H1 (cell line): ENCODE results near the gene A4GALT. TPM values are rescaled to one million over a fixed set of nuclear protein-coding genes. Genes with fewer than 3 reads are reported as not detected.
A peak's percentile ranks its signal among the peaks of the same experiment; 100 is the strongest.

Experiments used
- CTCF ChIA-PET: fragments of 300-600 bp; sonication (Branson Sonifier 250); formaldehyde crosslinking; loops from one replicate; lab custom pipeline; 2021; ENCODE audit not compliant: partially characterized antibody; lab: Charles Lee
- POLR2A ChIA-PET: fragments of 300-600 bp; sonication (Branson Sonifier 250); formaldehyde crosslinking; loops from one replicate; lab custom pipeline; 2021; ENCODE audit warnings: inconsistent platforms; ENCODE audit not compliant: partially characterized antibody; lab: Charles Lee
- DNase-seq, 2 experiments: peaks; one replicate each; pipeline versions ENCODE4 v3.0.0 to v3.0.0-alpha.2; 2010 to 2022; ENCODE audit warnings: low spot score in 2 of 2, low read depth in 1 of 2, mixed read lengths in 1 of 2
- FAIRE-seq: peaks from 2 replicates; lab custom pipeline; 2011; peaks lifted over from hg19 to GRCh38; lab: Jason Lieb, UNC
- H2AFZ ChIP-seq: 2 replicates; pipeline ENCODE4 v1.8.1; 2012; ENCODE audit warnings: low read length, inconsistent platforms
- H2AK5ac ChIP-seq: 2 replicates; pipeline ENCODE4 v1.6.1; 2013; ENCODE audit warnings: low read depth, low read length
- H2BK120ac ChIP-seq: replicated peaks from 2 replicates; pipeline ENCODE3; 2013; ENCODE audit warnings: low read depth, low read length, inconsistent platforms
- H2BK12ac ChIP-seq: 2 replicates; pipeline ENCODE4 v1.6.1; 2013; ENCODE audit warnings: low read depth, low read length
- H2BK15ac ChIP-seq: 2 replicates; pipeline ENCODE4 v1.6.1; 2013; ENCODE audit warnings: low read length
- H2BK20ac ChIP-seq: 2 replicates; pipeline ENCODE4 v1.6.1; 2013; ENCODE audit warnings: low read length
- H2BK5ac ChIP-seq: 2 replicates; pipeline ENCODE4 v1.6.1; 2013; ENCODE audit warnings: low read depth, low read length
- H3K14ac ChIP-seq: 2 replicates; pipeline ENCODE4 v1.6.1; 2013; ENCODE audit warnings: inconsistent platforms; ENCODE audit not compliant: insufficient read length
- H3K18ac ChIP-seq: 2 replicates; pipeline ENCODE4 v1.6.1; 2013; ENCODE audit warnings: low read length; ENCODE audit errors: extremely low read depth
- H3K23ac ChIP-seq: 2 replicates; pipeline ENCODE4 v1.6.1; 2013; ENCODE audit warnings: inconsistent platforms; ENCODE audit not compliant: insufficient read length
- H3K23me2 ChIP-seq: 2 replicates; pipeline ENCODE4 v1.6.1; 2013; ENCODE audit warnings: low read depth, low read length
- H3K27ac ChIP-seq: 2 replicates; pipeline ENCODE4 v1.6.1; 2011; ENCODE audit warnings: low read depth, low read length, inconsistent platforms
- H3K27me3 ChIP-seq, 4 experiments: replicated peaks in 1 of 4; 1 replicate in 1 of 4; 2 replicates in 3 of 4; pipeline versions ENCODE4 v1.6.1 to v1.8.1; 2011 to 2013; ENCODE audit warnings: low read length in 3 of 4, mild to moderate bottlenecking in 3 of 4, inconsistent platforms in 2 of 4, mixed read lengths in 2 of 4, moderate library complexity in 1 of 4; ENCODE audit not compliant: control insufficient read depth in 3 of 4, insufficient read depth in 3 of 4; ENCODE audit errors: extremely low read depth in 1 of 4
- H3K36me3 ChIP-seq, 4 experiments: 2 replicates each; pipeline versions ENCODE4 v1.6.1 to v1.8.1; 2011 to 2013; ENCODE audit warnings: mild to moderate bottlenecking in 4 of 4, low read length in 3 of 4, moderate library complexity in 2 of 4, control low read depth in 1 of 4, inconsistent platforms in 1 of 4; ENCODE audit not compliant: insufficient read depth in 4 of 4, control insufficient read depth in 2 of 4
- H3K4ac ChIP-seq: replicated peaks from 2 replicates; pipeline ENCODE3; 2013; ENCODE audit warnings: low read length, low read depth, mixed read lengths, inconsistent platforms; ENCODE audit not compliant: insufficient read length
- H3K4me1 ChIP-seq, 4 experiments: replicated peaks in 1 of 4; 1 replicate in 1 of 4; 2 replicates in 3 of 4; pipeline versions ENCODE4 v1.6.1 to v1.8.1; 2011 to 2013; ENCODE audit warnings: low read length in 3 of 4, inconsistent platforms in 2 of 4, mixed read lengths in 1 of 4; ENCODE audit not compliant: insufficient read depth in 4 of 4, control insufficient read depth in 3 of 4
- H3K4me2 ChIP-seq, 2 experiments: 2 replicates each; pipeline versions ENCODE4 v1.6.1 to v1.8.1; 2011 to 2013; ENCODE audit warnings: low read depth in 2 of 2, low read length in 2 of 2, control low read depth in 1 of 2, inconsistent platforms in 1 of 2, mild to moderate bottlenecking in 1 of 2; ENCODE audit not compliant: insufficient read depth in 1 of 2
- H3K4me3 ChIP-seq, 4 experiments: fragments of 200-600, 300-600 bp in 1 of 4; sonication (generic), shearing (Covaris generic), sonication (Bioruptor Twin) in 1 of 4; 2 replicates each; pipeline versions ENCODE4 v1.5.1 to v1.8.1; 2011 to 2016; ENCODE audit warnings: low read length in 4 of 4, low read depth in 3 of 4, control low read depth in 2 of 4, inconsistent platforms in 2 of 4, mild to moderate bottlenecking in 2 of 4, mixed read lengths in 1 of 4, moderate library complexity in 1 of 4; ENCODE audit not compliant: insufficient read depth in 2 of 4; ENCODE audit errors: extremely low read depth in 1 of 4
- H3K56ac ChIP-seq: replicated peaks from 2 replicates; pipeline ENCODE3; 2013; ENCODE audit warnings: low read depth, mild to moderate bottlenecking, mixed read lengths, low read length, inconsistent platforms; ENCODE audit not compliant: insufficient read length
- H3K79me1 ChIP-seq: 2 replicates; pipeline ENCODE4 v1.6.1; 2013; ENCODE audit warnings: low read depth, low read length, control low read depth
- H3K79me2 ChIP-seq, 2 experiments: 2 replicates each; pipeline versions ENCODE4 v1.6.1 to v1.8.1; 2012 to 2013; ENCODE audit warnings: low read length in 2 of 2, mild to moderate bottlenecking in 2 of 2, inconsistent platforms in 1 of 2; ENCODE audit not compliant: insufficient read depth in 2 of 2, control insufficient read depth in 1 of 2
- H3K9ac ChIP-seq, 4 experiments: replicated peaks in 1 of 4; 1 replicate in 1 of 4; 2 replicates in 3 of 4; pipeline versions ENCODE4 v1.6.1 to v1.8.1; 2011 to 2013; ENCODE audit warnings: low read depth in 3 of 4, low read length in 3 of 4, control low read depth in 2 of 4, mild to moderate bottlenecking in 2 of 4, moderate library complexity in 2 of 4, inconsistent platforms in 1 of 4; ENCODE audit errors: extremely low read depth in 1 of 4
- H3K9me3 ChIP-seq, 2 experiments: 2 replicates each; pipeline versions ENCODE4 v1.6.1 to v1.8.1; 2012 to 2013; ENCODE audit warnings: mild to moderate bottlenecking in 2 of 2, moderate library complexity in 2 of 2, control low read depth in 1 of 2, inconsistent platforms in 1 of 2, low read depth in 1 of 2, low read length in 1 of 2, mixed read lengths in 1 of 2; ENCODE audit not compliant: insufficient read depth in 2 of 2
- H4K20me1 ChIP-seq, 2 experiments: replicated peaks in 1 of 2; 2 replicates each; pipeline versions ENCODE3 to v1.8.1; 2011 to 2013; ENCODE audit warnings: inconsistent platforms in 2 of 2, low read length in 2 of 2, mild to moderate bottlenecking in 1 of 2; ENCODE audit not compliant: insufficient read depth in 2 of 2, control insufficient read depth in 1 of 2
- H4K5ac ChIP-seq: 2 replicates; pipeline ENCODE4 v1.6.1; 2013; ENCODE audit warnings: low read length, low read depth, mixed read lengths, inconsistent platforms; ENCODE audit not compliant: insufficient read length
- H4K8ac ChIP-seq: 2 replicates; pipeline ENCODE4 v1.8.0; 2013; ENCODE audit warnings: mild to moderate bottlenecking, moderate library complexity, low read length, inconsistent platforms; ENCODE audit not compliant: insufficient read depth; ENCODE audit errors: extremely low read depth
- H4K91ac ChIP-seq: replicated peaks from 2 replicates; pipeline ENCODE3; 2013; ENCODE audit warnings: low read length, mixed read lengths, inconsistent platforms; ENCODE audit not compliant: insufficient read length
- CEBPB ChIP-seq: IDR thresholded peaks from 2 replicates; pipeline ENCODE4 v1.6.1; 2012; ENCODE audit warnings: low read depth, low read length
- EP300 ChIP-seq, 2 experiments: IDR thresholded peaks; 1 replicate in 1 of 2; 2 replicates in 1 of 2; pipeline ENCODE4 v1.6.1; 2011 to 2012; ENCODE audit warnings: low read depth in 2 of 2, low read length in 2 of 2, mild to moderate bottlenecking in 2 of 2, borderline replicate concordance in 1 of 2, inconsistent platforms in 1 of 2, moderate library complexity in 1 of 2
- FOSL1 ChIP-seq: IDR thresholded peaks from 2 replicates; pipeline ENCODE4 v1.6.1; 2011; ENCODE audit warnings: mild to moderate bottlenecking, low read depth, low read length, moderate library complexity; ENCODE audit not compliant: insufficient read depth
- GTF2F1 ChIP-seq: IDR thresholded peaks from 2 replicates; pipeline ENCODE4 v1.6.1; 2012; ENCODE audit warnings: low read depth, low read length, improper control_type of control experiment, borderline replicate concordance
- RFX5 ChIP-seq: IDR thresholded peaks from 2 replicates; pipeline ENCODE4 v1.6.1; 2011; ENCODE audit warnings: low read depth, low read length, improper control_type of control experiment, borderline replicate concordance
- SRF ChIP-seq: IDR thresholded peaks from 2 replicates; pipeline ENCODE4 v1.6.1; 2011; ENCODE audit warnings: mild to moderate bottlenecking, low read depth, low read length, moderate library complexity
- YY1 ChIP-seq: IDR thresholded peaks from 2 replicates; pipeline ENCODE4 v1.6.1; 2011; ENCODE audit warnings: low read depth, mild to moderate bottlenecking, low read length
- WGBS, 2 experiments: shearing (Covaris generic) in 1 of 2; methylation state at CpG; one replicate each; pipeline versions ENCODE4 v1.1.6 to v1.1.7; 2013 to 2015; ENCODE audit warnings: low lambda C conversion rate in 2 of 2, mixed read lengths in 2 of 2, inconsistent platforms in 1 of 2, low coverage in 1 of 2, missing lambda C conversion rate in 1 of 2; ENCODE audit not compliant: insufficient replicate concordance in 2 of 2, insufficient coverage in 1 of 2, insufficient read length in 1 of 2; ENCODE audit errors: extremely low coverage in 1 of 2, missing lambda C conversion rate in 1 of 2; 5-methylcytosine and 5-hydroxymethylcytosine counted together
- polyA plus RNA-seq, 7 experiments: library from polyadenylated mRNA; depleted of rRNA in 3 of 7; stranded (reverse) in 5 of 7; unstranded in 2 of 7; fragments of >200 nt in 5 of 7; fragments of 200-250 nt in 2 of 7; gene quantifications; 1 replicate in 5 of 7; 2 replicates in 1 of 7; 4 replicates in 1 of 7; pipeline versions ENCODE4 v1.2.1 to v1.2.3, GENCODE V29; 2011 to 2013; ENCODE audit warnings: missing spikeins in 2 of 7, mixed read lengths in 2 of 7
- total RNA-seq: library from RNA; stranded (reverse); fragmentation: NEBNext Ultra II Directional; extraction: Animal tissue kit (Norgen Biotek cat#: 25700); gene quantifications from 2 replicates; pipeline ENCODE4 v1.2.1, GENCODE V29; 2021
- TF ChIP-seq, protein P1 (sequence below): IDR thresholded peaks from 2 replicates; pipeline ENCODE4 v1.6.1; 2012; ENCODE audit warnings: inconsistent platforms
- TF ChIP-seq, protein P2 (sequence below): IDR thresholded peaks from 2 replicates; pipeline ENCODE4 v1.6.1; 2012; ENCODE audit warnings: inconsistent platforms
- TF ChIP-seq, protein P3 (sequence below): IDR thresholded peaks from 2 replicates; pipeline ENCODE4 v1.6.1; 2011; ENCODE audit warnings: low read length, improper control_type of control experiment

A4GALT gene
- total and polyA plus RNA-seq, 2 of the 8 experiments (the other 6 are each of a cell fraction or from before 2014, with no cell fraction given), result 7.2 to 13.8 TPM

DNA sequence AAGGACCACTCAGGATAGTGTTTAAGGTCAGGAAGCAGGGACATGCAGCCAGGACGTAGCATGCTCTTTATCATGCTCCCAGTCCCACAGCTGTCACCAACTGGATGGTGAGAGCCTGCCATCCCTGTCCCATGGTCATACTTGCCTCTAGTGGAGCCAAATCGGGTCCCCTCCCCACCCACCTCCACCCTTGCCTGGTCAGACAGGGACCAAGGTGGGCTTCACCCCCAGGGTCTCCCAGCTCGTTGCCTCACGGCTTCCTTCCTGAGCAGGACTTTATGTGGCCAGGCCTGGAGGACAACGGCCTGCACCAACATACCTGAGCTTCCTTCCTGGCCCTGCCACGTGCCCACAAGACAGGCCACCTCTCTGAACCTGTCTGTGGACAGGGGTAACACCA lies 19.8 kb downstream of the A4GALT start:
- Histone ChIP-seq H2AK5ac (peak overlapping the region; percentile 90; the same call in 1 of the 2 replicates), H2AFZ (no peak overlapping the region), H4K20me1 (peaks cover 0 to 3% of the 10 kb centered on the region in 2 experiments), H3K4me3 (no peak overlapping the region), H2BK120ac (peak overlapping the region; percentile 77), H3K27me3 (no peaks in the 10 kb centered on the region), H3K18ac (no peak overlapping the region), H3K9ac (no peak overlapping the region; a peak in 1 of 7 replicates), H3K27ac (no peak overlapping the region), H4K91ac (peak overlapping the region; percentile 89), H3K79me1 (0 out of 2 replicates have a peak, but pooled peaks cover 3% of the 10 kb centered on the region), H3K79me2 (no peaks in the 10 kb centered on the region), H2BK5ac (peak overlapping the region; percentile 20; the same call in 1 of the 2 replicates), H2BK12ac (peak overlapping the region; percentile 72; the same call in 1 of the 2 replicates), H3K14ac (no peak overlapping the region), H3K23me2 (0 out of 2 replicates have a peak, but pooled peaks cover 2% of the 10 kb centered on the region), H4K8ac (no peak overlapping the region; the same call in 1 of the 2 replicates), H3K4me2 (no peak overlapping the region), H2BK20ac (no peak overlapping the region), H4K5ac (no peak overlapping the region), H3K36me3 (no peaks in the 10 kb centered on the region), H3K56ac (no peak overlapping the region), H3K9me3 (no peaks in the 10 kb centered on the region), H3K23ac (no peak overlapping the region), H3K4me1 (peaks cover 9 to 17% (median 14%) of the 10 kb centered on the region in 4 experiments; a peak in 6 of 7 replicates), H2BK15ac (0 out of 2 replicates have a peak overlapping the region, but pooled peaks have one; percentile 46), H3K4ac (no peak overlapping the region)
- DNase-seq (no peak), FAIRE-seq (no peak)
- POLR2A ChIA-PET, result interaction anchor here (1.1 to 2.5 kb wide), 3 partner anchors 9 to 86 kb away, joined by 3 to 15 read pairs (median 3); partner anchors contain the start of gene POLDIP3
- CTCF ChIA-PET, result interaction anchor here (0.8 to 1.5 kb wide), 4 partner anchors 10 to 71 kb away, joined by 3 to 5 read pairs (median 4); partner anchors contain the start of gene ATP5MGL
- 96% methylated on average over 6 of the region's 6 CpGs; no CpG with 5 or more reads in 1 of the 2 experiments for WGBS, 2 experiments
- TF ChIP-seq SRF, result no peak
- TF ChIP-seq, protein P1, sequence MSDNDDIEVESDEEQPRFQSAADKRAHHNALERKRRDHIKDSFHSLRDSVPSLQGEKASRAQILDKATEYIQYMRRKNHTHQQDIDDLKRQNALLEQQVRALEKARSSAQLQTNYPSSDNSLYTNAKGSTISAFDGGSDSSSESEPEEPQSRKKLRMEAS, result no peak
- TF ChIP-seq RFX5, result no peak
- TF ChIP-seq, protein P2, sequence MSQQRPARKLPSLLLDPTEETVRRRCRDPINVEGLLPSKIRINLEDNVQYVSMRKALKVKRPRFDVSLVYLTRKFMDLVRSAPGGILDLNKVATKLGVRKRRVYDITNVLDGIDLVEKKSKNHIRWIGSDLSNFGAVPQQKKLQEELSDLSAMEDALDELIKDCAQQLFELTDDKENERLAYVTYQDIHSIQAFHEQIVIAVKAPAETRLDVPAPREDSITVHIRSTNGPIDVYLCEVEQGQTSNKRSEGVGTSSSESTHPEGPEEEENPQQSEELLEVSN, result no peak
- TF ChIP-seq GTF2F1, result no peak
- no peak for TF ChIP-seq CEBPB
- TF ChIP-seq, protein P3, sequence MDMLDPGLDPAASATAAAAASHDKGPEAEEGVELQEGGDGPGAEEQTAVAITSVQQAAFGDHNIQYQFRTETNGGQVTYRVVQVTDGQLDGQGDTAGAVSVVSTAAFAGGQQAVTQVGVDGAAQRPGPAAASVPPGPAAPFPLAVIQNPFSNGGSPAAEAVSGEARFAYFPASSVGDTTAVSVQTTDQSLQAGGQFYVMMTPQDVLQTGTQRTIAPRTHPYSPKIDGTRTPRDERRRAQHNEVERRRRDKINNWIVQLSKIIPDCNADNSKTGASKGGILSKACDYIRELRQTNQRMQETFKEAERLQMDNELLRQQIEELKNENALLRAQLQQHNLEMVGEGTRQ, result no peak
- TF ChIP-seq FOSL1, result no peak
- no peak for TF ChIP-seq EP300 (IDR thresholded peaks at IDR 0.05; ENCODE audit: borderline replicate concordance in 1 of 2, low read depth in 2 of 2, low read length in 2 of 2)
- no peak for TF ChIP-seq YY1
